Epithelial cell of proximal tubule (primary cell): ENCODE measurements around the gene ISYNA1. TPM values are rescaled to one million over a fixed set of nuclear protein-coding genes. Genes with fewer than 3 reads are reported as not detected.

ENCODE experiments used
- DNase-seq: peaks from one replicate; pipeline ENCODE4 v3.0.0-alpha.2; 2011; ENCODE audit warnings: low read depth
- H3K4me3 ChIP-seq: 2 replicates; pipeline ENCODE4 v1.5.1; 2011; ENCODE audit warnings: low read depth, mild to moderate bottlenecking, low read length
- CTCF ChIP-seq: conservative IDR thresholded peaks from 2 replicates; pipeline ENCODE4 v1.5.1; 2012; ENCODE audit warnings: low read depth, mild to moderate bottlenecking, low read length
- total RNA-seq: library from RNA; depleted of rRNA; stranded (reverse); fragments of >200 nt; gene quantifications from 2 replicates; pipeline ENCODE4 v1.2.3, GENCODE V29; 2015

The ISYNA1 gene
- total RNA-seq, 1 donor from 2014 or later, result 115 TPM

- H3K4me3 ChIP-seq, result no peak overlapping the region
- DNase-seq, result no peak
- TF ChIP-seq CTCF, result no peak
Measured at GRCh38 chr19:18474366-18474887, 36.5 kb upstream of the ISYNA1 start.

- H3K4me3 ChIP-seq, result no peak overlapping the region
- DNase-seq, result no peak
- no peak for TF ChIP-seq CTCF
Measured at GRCh38 chr19:18473706-18474087, 35.8 kb upstream of the ISYNA1 start.

GRCh38 chr19:18473003-18473705 lies 35.2 kb upstream of the ISYNA1 start:
- TF ChIP-seq CTCF, result no peak
- H3K4me3 ChIP-seq, result no peak overlapping the region
- DNase-seq, result no peak

- no peak overlapping the region for H3K4me3 ChIP-seq
- no peak for TF ChIP-seq CTCF
- DNase-seq, result no peak
Measured at GRCh38 chr19:18470787-18471186, 32.9 kb upstream of the ISYNA1 start.

GRCh38 chr19:18469069-18469846 lies 31.3 kb upstream of the ISYNA1 start:
- DNase-seq, result peak; percentile 43

GRCh38 chr19:18468517-18468916 lies 30.6 kb upstream of the ISYNA1 start:
- no peak for TF ChIP-seq CTCF
- DNase-seq, result no peak
- H3K4me3 ChIP-seq, result no peak overlapping the region

More at GRCh38 chr19:18469069-18469846, 31.3 kb upstream of the ISYNA1 start:
- TF ChIP-seq CTCF, result peak; percentile 93
- H3K4me3 ChIP-seq, result peak overlapping the region; percentile 43
